GM23338 (cell line): Measurements from ENCODE around the gene TP73. TPM values are rescaled to one million over a fixed set of nuclear protein-coding genes. Genes with fewer than 3 reads are reported as not detected.

Experiments used
- ATAC-seq: fragments of 200-7000 bp; cut with Tn5 transposase; 3 replicates; pipeline ENCODE4 v1.9.1; 2020
- DNase-seq: peaks from one replicate; pipeline ENCODE4 v3.0.0-alpha.2; 2015; ENCODE audit warnings: low spot score
- H2AFZ ChIP-seq: fragments of 200-600 bp; sonication (generic); 2 replicates; pipeline ENCODE4 v1.8.0; 2016; ENCODE audit warnings: antibody characterized with exemption, mild to moderate bottlenecking, moderate library complexity
- H3F3A ChIP-seq: fragments of 200-600 bp; sonication (generic); replicated peaks from 2 replicates; pipeline ENCODE4 v1.8.0; 2017; ENCODE audit warnings: antibody characterized with exemption, mixed run types, low read depth
- H3K27ac ChIP-seq: fragments of 200-600 bp; sonication (generic); 2 replicates; pipeline ENCODE4 v1.6.1; 2016; ENCODE audit warnings: low read depth
- H3K27me3 ChIP-seq: fragments of 200-600 bp; sonication (generic); 2 replicates; pipeline ENCODE4 v1.8.0; 2016; ENCODE audit warnings: mild to moderate bottlenecking, mixed run types, moderate library complexity; ENCODE audit not compliant: insufficient read depth
- H3K36me3 ChIP-seq: fragments of 200-600 bp; sonication (generic); 2 replicates; pipeline ENCODE4 v1.8.0; 2016; ENCODE audit warnings: mild to moderate bottlenecking; ENCODE audit not compliant: insufficient read depth
- H3K4me1 ChIP-seq: fragments of 200-600 bp; sonication (generic); 2 replicates; pipeline ENCODE4 v1.8.0; 2016; ENCODE audit warnings: mild to moderate bottlenecking, moderate library complexity; ENCODE audit not compliant: insufficient read depth
- H3K4me2 ChIP-seq: fragments of 200-600 bp; sonication (generic); 2 replicates; pipeline ENCODE4 v1.7.1; 2017; ENCODE audit warnings: mixed run types
- H3K4me3 ChIP-seq: fragments of 200-600 bp; sonication (generic); 2 replicates; pipeline ENCODE4 v1.6.1; 2016; ENCODE audit warnings: mixed run types
- H3K79me2 ChIP-seq: fragments of 200-600 bp; sonication (generic); replicated peaks from 2 replicates; pipeline ENCODE4 v1.8.0; 2017; ENCODE audit warnings: mild to moderate bottlenecking; ENCODE audit not compliant: insufficient read depth
- H3K9me2 ChIP-seq: fragments of 200-600 bp; sonication (generic); 2 replicates; pipeline ENCODE4 v1.8.0; 2017; ENCODE audit not compliant: insufficient read depth
- H4K20me1 ChIP-seq: fragments of 200-600 bp; sonication (generic); replicated peaks from 2 replicates; pipeline ENCODE4 v1.8.0; 2017; ENCODE audit warnings: mild to moderate bottlenecking; ENCODE audit not compliant: insufficient read depth
- H3K27ac Mint-ChIP-seq: 2 replicates; pipeline ENCODE4 v1.8.0; 2020; ENCODE audit warnings: inconsistent platforms, mild to moderate bottlenecking, moderate library complexity, mixed read lengths
- H3K27me3 Mint-ChIP-seq: 3 replicates; pipeline ENCODE4 v1.8.0; 2022; ENCODE audit warnings: low read depth, mild to moderate bottlenecking, moderate library complexity, mixed read lengths, inconsistent platforms; ENCODE audit not compliant: insufficient read depth, poor library complexity
- H3K36me3 Mint-ChIP-seq: 3 replicates; pipeline ENCODE4 v1.8.0; 2021; ENCODE audit warnings: low read depth, mild to moderate bottlenecking, inconsistent platforms, moderate library complexity, mixed read lengths
- H3K4me1 Mint-ChIP-seq: 3 replicates; pipeline ENCODE4 v1.8.0; 2020; ENCODE audit warnings: mild to moderate bottlenecking, inconsistent platforms, mixed read lengths
- H3K4me3 Mint-ChIP-seq: 3 replicates; pipeline ENCODE4 v1.8.0; 2021; ENCODE audit warnings: moderate library complexity, mild to moderate bottlenecking, inconsistent platforms, mixed read lengths
- H3K9me3 Mint-ChIP-seq: 3 replicates; pipeline ENCODE4 v1.8.0; 2020; ENCODE audit warnings: moderate library complexity, mild to moderate bottlenecking, inconsistent platforms, mixed read lengths
- CREB1 ChIP-seq: fragments of 250-450 bp; sonication (Bioruptor Pico); IDR thresholded peaks from 2 replicates; pipeline ENCODE4 v1.5.0; 2020; ENCODE audit warnings: low read depth, mild to moderate bottlenecking, moderate library complexity
- EZH2phosphoT487 ChIP-seq: fragments of 200-600 bp; sonication (generic); IDR thresholded peaks from one replicate; pipeline ENCODE4 v1.8.1; 2018; ENCODE audit warnings: antibody characterized with exemption; ENCODE audit not compliant: unreplicated experiment
- JUNB ChIP-seq: IDR thresholded peaks from one replicate; pipeline ENCODE4 v1.6.1; 2016; ENCODE audit warnings: antibody characterized with exemption; ENCODE audit not compliant: unreplicated experiment
- NANOG ChIP-seq: IDR thresholded peaks from 2 replicates; pipeline ENCODE4 v1.6.1; 2016; ENCODE audit warnings: antibody characterized with exemption, borderline replicate concordance
- POLR2AphosphoS5 ChIP-seq: IDR thresholded peaks from 2 replicates; pipeline ENCODE4 v1.6.1; 2016; ENCODE audit warnings: antibody characterized with exemption, low read depth
- REST ChIP-seq: IDR thresholded peaks from one replicate; pipeline ENCODE4 v1.6.1; 2018; ENCODE audit warnings: antibody characterized with exemption; ENCODE audit not compliant: unreplicated experiment
- ZNF114 ChIP-seq: fragments of 250-450 bp; sonication (Bioruptor Pico); IDR thresholded peaks from 2 replicates; pipeline ENCODE4 v1.5.0; 2020; ENCODE audit warnings: mild to moderate bottlenecking, moderate library complexity
- ZNF331 ChIP-seq: fragments of 250-450 bp; sonication (Bioruptor Pico); IDR thresholded peaks from 2 replicates; pipeline ENCODE4 v1.5.0; 2020; ENCODE audit warnings: low read depth, mild to moderate bottlenecking, moderate library complexity
- ZNF462 ChIP-seq: fragments of 250-450 bp; sonication (Bioruptor Pico); IDR thresholded peaks from 2 replicates; pipeline ENCODE4 v1.5.0; 2020; ENCODE audit warnings: mild to moderate bottlenecking, moderate library complexity
- polyA plus RNA-seq: library from polyadenylated mRNA; unstranded; fragments of >200 nt; fragmentation: Nextera tagmentation; extraction: Ambion mirVana; gene quantifications from 2 replicates; pipeline ENCODE4 v1.2.1, GENCODE V29; 2016
- total RNA-seq: library from RNA; depleted of rRNA; stranded (reverse); fragments of >200 nt; shearing (Covaris generic); gene quantifications from 2 replicates; pipeline ENCODE4 v1.2.3, GENCODE V29; 2014
- TF ChIP-seq, protein P1 (sequence below), 2 experiments: fragments of 200-600 bp in 1 of 2; sonication (generic) in 1 of 2; conservative IDR thresholded peaks; 2 replicates each; pipeline versions ENCODE4 v1.5.1 to v1.6.1; 2016 to 2017; ENCODE audit warnings: antibody characterized with exemption in 2 of 2, low read depth in 2 of 2, mild to moderate bottlenecking in 2 of 2, moderate library complexity in 1 of 2

The TP73 gene
- total and polyA plus RNA-seq, 2 experiments from 2014 or later = 1.4 to 3.4 TPM

DNA sequence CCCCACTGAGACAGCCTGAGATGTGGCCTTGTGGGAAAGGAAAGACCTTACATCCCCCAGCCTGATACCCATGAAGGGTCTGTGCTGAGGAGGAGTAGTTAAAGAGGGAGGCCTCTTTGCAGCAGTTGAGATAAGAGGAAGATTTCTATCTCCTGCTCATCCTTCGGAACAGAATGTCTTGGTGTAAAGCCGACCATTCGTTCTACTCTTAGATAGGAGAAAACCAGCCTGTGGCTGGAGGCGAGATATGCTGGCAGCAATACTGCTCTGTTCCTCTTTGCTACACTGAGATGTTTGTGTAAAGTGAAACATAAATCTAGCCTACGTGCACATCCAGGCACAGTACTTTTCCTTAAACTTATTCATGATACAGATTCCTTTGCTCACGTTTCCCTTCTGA, 98.4 kb downstream of the TP73 start:
- H2AFZ ChIP-seq = no peak overlapping the region
- H3K36me3 Mint-ChIP-seq = no peaks in the 10 kb centered on the region
- ATAC-seq (no peak), DNase-seq (no peak)
- peaks cover 4% of the 10 kb centered on the region for H3K79me2 ChIP-seq
- H3K4me3 ChIP-seq = no peak overlapping the region
- H3K9me2 ChIP-seq = no peaks in the 10 kb centered on the region
- peaks cover 5% of the 10 kb centered on the region; the same call in 1 of the 2 replicates for H3K4me1 ChIP-seq
- H3K27me3 ChIP-seq = no peaks in the 10 kb centered on the region
- H3K27ac ChIP-seq = no peak overlapping the region
- H3K36me3 ChIP-seq = no peaks in the 10 kb centered on the region
- H3K4me2 ChIP-seq = no peak overlapping the region
- no peak overlapping the region for H3K4me3 Mint-ChIP-seq
- TF ChIP-seq POLR2AphosphoS5 (no peak), CREB1 (CRISPR knock-in tag) (no peak), NANOG (no peak), ZNF331 (no peak)
- TF ChIP-seq, protein P1, sequence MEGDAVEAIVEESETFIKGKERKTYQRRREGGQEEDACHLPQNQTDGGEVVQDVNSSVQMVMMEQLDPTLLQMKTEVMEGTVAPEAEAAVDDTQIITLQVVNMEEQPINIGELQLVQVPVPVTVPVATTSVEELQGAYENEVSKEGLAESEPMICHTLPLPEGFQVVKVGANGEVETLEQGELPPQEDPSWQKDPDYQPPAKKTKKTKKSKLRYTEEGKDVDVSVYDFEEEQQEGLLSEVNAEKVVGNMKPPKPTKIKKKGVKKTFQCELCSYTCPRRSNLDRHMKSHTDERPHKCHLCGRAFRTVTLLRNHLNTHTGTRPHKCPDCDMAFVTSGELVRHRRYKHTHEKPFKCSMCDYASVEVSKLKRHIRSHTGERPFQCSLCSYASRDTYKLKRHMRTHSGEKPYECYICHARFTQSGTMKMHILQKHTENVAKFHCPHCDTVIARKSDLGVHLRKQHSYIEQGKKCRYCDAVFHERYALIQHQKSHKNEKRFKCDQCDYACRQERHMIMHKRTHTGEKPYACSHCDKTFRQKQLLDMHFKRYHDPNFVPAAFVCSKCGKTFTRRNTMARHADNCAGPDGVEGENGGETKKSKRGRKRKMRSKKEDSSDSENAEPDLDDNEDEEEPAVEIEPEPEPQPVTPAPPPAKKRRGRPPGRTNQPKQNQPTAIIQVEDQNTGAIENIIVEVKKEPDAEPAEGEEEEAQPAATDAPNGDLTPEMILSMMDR (conservative IDR thresholded peaks at IDR 0.05; ENCODE audit: low read depth in 2 of 2) = no peak
- no peak overlapping the region for H3K27ac Mint-ChIP-seq
- 0 out of 2 replicates have a peak, but pooled peaks cover 8% of the 10 kb centered on the region for H3F3A ChIP-seq
- H3K4me1 Mint-ChIP-seq = peaks cover 8% of the 10 kb centered on the region; the same call in 2 of the 3 replicates
- H3K9me3 Mint-ChIP-seq = no peaks in the 10 kb centered on the region
- no peaks in the 10 kb centered on the region; the same call in 1 of the 2 replicates for H4K20me1 ChIP-seq
- peaks cover 18% of the 10 kb centered on the region for H3K27me3 Mint-ChIP-seq

DNA sequence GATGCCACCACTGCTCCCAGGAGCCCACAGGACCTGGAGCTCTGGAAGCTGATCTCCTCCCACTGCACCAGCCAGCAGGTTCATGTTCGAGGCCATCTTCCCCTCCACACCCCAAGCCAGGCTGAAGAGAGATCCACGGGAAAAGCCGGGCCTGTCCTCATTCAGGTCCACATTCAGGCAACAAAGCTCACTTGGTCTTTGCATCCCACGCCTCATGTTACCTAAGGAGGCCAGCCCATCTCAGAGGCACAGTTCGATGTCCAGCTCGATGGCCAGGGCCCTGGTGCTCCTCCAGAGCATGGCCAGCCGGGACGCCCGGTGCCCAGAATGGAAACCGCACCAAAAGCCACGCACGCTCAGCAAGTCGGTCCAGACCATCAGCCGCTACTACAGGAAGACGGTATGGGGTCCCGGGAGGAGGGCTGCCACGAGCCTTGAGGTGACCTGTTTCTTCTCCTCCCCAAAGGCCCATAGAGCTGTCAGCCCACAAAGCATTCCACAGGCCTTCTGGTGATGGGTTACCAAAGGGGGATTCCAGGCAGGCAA, 100.2 kb downstream of the TP73 start, which contains the start of gene CCDC27:
Gene CCDC27, plus strand, starts transcription at position 51 of the 546 bp plus-strand sequence. Its CDS starts 32 bp downstream, at position 83.
- H3K4me1 Mint-ChIP-seq = peaks cover 3% of the 10 kb centered on the region; the same call in 1 of the 3 replicates
- Histone ChIP-seq H4K20me1 (no peaks in the 10 kb centered on the region), H3K4me3 (no peak within 1 kb of the TSS), H3K36me3 (no peaks in the 10 kb centered on the region), H3K27me3 (no peaks in the 10 kb centered on the region), H3F3A (0 out of 2 replicates have a peak, but pooled peaks cover 4% of the 10 kb centered on the region), H3K27ac (no peak within 1 kb of the TSS), H3K4me1 (no peaks in the 10 kb centered on the region), H2AFZ (no peak within 1 kb of the TSS), H3K9me2 (no peaks in the 10 kb centered on the region), H3K79me2 (no peaks in the 10 kb centered on the region), H3K4me2 (no peak within 1 kb of the TSS)
- H3K36me3 Mint-ChIP-seq = no peaks in the 10 kb centered on the region
- H3K27me3 Mint-ChIP-seq = peaks cover 13% of the 10 kb centered on the region
- ATAC-seq = no peak
- no peak within 1 kb of the TSS for H3K27ac Mint-ChIP-seq
- DNase-seq = no peak
- H3K4me3 Mint-ChIP-seq = no peak within 1 kb of the TSS
- H3K9me3 Mint-ChIP-seq = no peaks in the 10 kb centered on the region
- TF ChIP-seq CREB1 (CRISPR knock-in tag) (no peak), EZH2phosphoT487 (no peak), ZNF462 (CRISPR knock-in tag) (no peak), ZNF331 (no peak), ZNF114 (CRISPR knock-in tag) (no peak), REST (no peak), JUNB (no peak), POLR2AphosphoS5 (no peak)
